ENCODE measurements around the gene ISL2.
"Not testable (repeated sequence)": the region's sequence is repeated elsewhere in the genome, so short reads cannot be mapped to it uniquely, and the experiment has no call there.

ISL2 gene

GRCh38 chr15:76336254-76337058 lies at the start of gene ISL2:
Gene ISL2 (plus strand): TSS chr15:76336773. CDS start chr15:76336884, 111 bp downstream.
- H3K27me3 ChIP-seq (ENCODE audit: low read depth, low read length), result no peaks in the 10 kb centered on the region
- peak within 1 kb of the TSS; percentile 70 for H3K27ac ChIP-seq (ENCODE audit: low read length)
- peak within 1 kb of the TSS; percentile 88 for H3K9ac ChIP-seq (ENCODE audit: low read length)
- peak within 1 kb of the TSS; percentile 61 for H2AFZ ChIP-seq (ENCODE audit: low read depth, low read length)
- TF ChIP-seq, protein P1, sequence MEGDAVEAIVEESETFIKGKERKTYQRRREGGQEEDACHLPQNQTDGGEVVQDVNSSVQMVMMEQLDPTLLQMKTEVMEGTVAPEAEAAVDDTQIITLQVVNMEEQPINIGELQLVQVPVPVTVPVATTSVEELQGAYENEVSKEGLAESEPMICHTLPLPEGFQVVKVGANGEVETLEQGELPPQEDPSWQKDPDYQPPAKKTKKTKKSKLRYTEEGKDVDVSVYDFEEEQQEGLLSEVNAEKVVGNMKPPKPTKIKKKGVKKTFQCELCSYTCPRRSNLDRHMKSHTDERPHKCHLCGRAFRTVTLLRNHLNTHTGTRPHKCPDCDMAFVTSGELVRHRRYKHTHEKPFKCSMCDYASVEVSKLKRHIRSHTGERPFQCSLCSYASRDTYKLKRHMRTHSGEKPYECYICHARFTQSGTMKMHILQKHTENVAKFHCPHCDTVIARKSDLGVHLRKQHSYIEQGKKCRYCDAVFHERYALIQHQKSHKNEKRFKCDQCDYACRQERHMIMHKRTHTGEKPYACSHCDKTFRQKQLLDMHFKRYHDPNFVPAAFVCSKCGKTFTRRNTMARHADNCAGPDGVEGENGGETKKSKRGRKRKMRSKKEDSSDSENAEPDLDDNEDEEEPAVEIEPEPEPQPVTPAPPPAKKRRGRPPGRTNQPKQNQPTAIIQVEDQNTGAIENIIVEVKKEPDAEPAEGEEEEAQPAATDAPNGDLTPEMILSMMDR (IDR thresholded peaks at IDR 0.05; ENCODE audit: low read depth, low read length), result no peak
- TF ChIP-seq EZH2phosphoT487 (IDR thresholded peaks at IDR 0.05; ENCODE audit: low read depth), result no peak
- H3K36me3 ChIP-seq (replicated peaks; ENCODE audit: low read depth, low read length), result peaks cover 33% of the 10 kb centered on the region
- H4K20me1 ChIP-seq (ENCODE audit: insufficient read depth, low read length), result peaks cover 12% of the 10 kb centered on the region; the same call in 1 of the 2 replicates
- no peaks in the 10 kb centered on the region for H3K9me3 ChIP-seq (ENCODE audit: insufficient read depth, low read length)
- H3K4me3 ChIP-seq (ENCODE audit: low read length), result peak within 1 kb of the TSS; percentile 91
- H3K79me2 ChIP-seq (ENCODE audit: low read length), result peaks cover 48% of the 10 kb centered on the region
- H3K4me2 ChIP-seq (ENCODE audit: low read length), result peak within 1 kb of the TSS; percentile 87
- H3K4me1 ChIP-seq (ENCODE audit: low read length), result peaks cover 28% of the 10 kb centered on the region

- Histone ChIP-seq H3K4me2 (ENCODE audit: low read length) (no peak overlapping the region), H3K27me3 (ENCODE audit: low read depth, low read length) (no peaks in the 10 kb centered on the region), H3K4me1 (ENCODE audit: low read length) (peaks cover 13% of the 10 kb centered on the region), H3K9ac (ENCODE audit: low read length) (no peak overlapping the region), H3K36me3 (replicated peaks; ENCODE audit: low read depth, low read length) (peaks cover 48% of the 10 kb centered on the region), H3K79me2 (ENCODE audit: low read length) (peaks cover 38% of the 10 kb centered on the region), H3K9me3 (ENCODE audit: insufficient read depth, low read length) (no peaks in the 10 kb centered on the region), H4K20me1 (ENCODE audit: insufficient read depth, low read length) (peaks cover 12% of the 10 kb centered on the region), H3K4me3 (ENCODE audit: low read length) (no peak overlapping the region), H2AFZ (ENCODE audit: low read depth, low read length) (no peak overlapping the region), H3K27ac (ENCODE audit: low read length) (no peak overlapping the region)
- no peak for TF ChIP-seq EZH2phosphoT487 (IDR thresholded peaks at IDR 0.05; ENCODE audit: low read depth)
- TF ChIP-seq, protein P1 (IDR thresholded peaks at IDR 0.05; ENCODE audit: low read depth, low read length), result no peak
Measured at GRCh38 chr15:76289582-76289981, 47.0 kb upstream of the ISL2 start.

DNA sequence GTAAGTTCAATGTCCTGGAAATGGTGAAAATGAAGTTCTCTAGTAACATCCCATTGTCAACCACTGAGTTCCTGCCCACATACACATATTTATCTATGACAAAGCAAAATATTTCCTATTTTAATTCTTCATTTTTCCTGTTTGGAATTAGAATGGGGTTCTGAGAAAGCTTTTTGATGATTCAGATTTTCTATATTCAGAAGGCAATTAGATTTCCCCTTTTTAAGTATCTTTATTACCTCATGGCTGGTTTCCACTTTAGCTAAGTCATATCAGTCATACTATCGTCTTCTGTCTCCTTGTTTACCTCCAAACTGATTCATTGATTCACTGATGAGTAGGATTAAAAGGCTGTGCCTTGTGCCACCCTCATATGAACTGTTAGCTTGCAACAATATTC lies 43.2 kb upstream of the ISL2 start:
- Histone ChIP-seq H3K27ac (ENCODE audit: low read length) (no peak overlapping the region), H3K4me1 (ENCODE audit: low read length) (peaks cover 8% of the 10 kb centered on the region), H3K4me3 (ENCODE audit: low read length) (no peak overlapping the region), H3K9me3 (ENCODE audit: insufficient read depth, low read length) (no peaks in the 10 kb centered on the region), H4K20me1 (ENCODE audit: insufficient read depth, low read length) (peaks cover 41% of the 10 kb centered on the region), H3K27me3 (ENCODE audit: low read depth, low read length) (no peaks in the 10 kb centered on the region), H3K36me3 (replicated peaks; ENCODE audit: low read depth, low read length) (peaks cover 32% of the 10 kb centered on the region), H3K4me2 (ENCODE audit: low read length) (peak overlapping the region; percentile 21; the same call in 1 of the 2 replicates), H2AFZ (ENCODE audit: low read depth, low read length) (no peak overlapping the region), H3K79me2 (ENCODE audit: low read length) (peaks cover 72% of the 10 kb centered on the region), H3K9ac (ENCODE audit: low read length) (no peak overlapping the region)
- no peak for TF ChIP-seq EZH2phosphoT487 (IDR thresholded peaks at IDR 0.05; ENCODE audit: low read depth)
- TF ChIP-seq, protein P1 (IDR thresholded peaks at IDR 0.05; ENCODE audit: low read depth, low read length), result no peak

- H3K79me2 ChIP-seq (ENCODE audit: low read length), result peaks cover 83% of the 10 kb centered on the region
- H3K4me2 ChIP-seq (ENCODE audit: low read length); H2AFZ ChIP-seq (ENCODE audit: low read depth, low read length); H3K27me3 ChIP-seq (ENCODE audit: low read depth, low read length); H3K9me3 ChIP-seq (ENCODE audit: insufficient read depth, low read length); H3K4me3 ChIP-seq (ENCODE audit: low read length); H3K9ac ChIP-seq (ENCODE audit: low read length); H3K27ac ChIP-seq (ENCODE audit: low read length): not testable (repeated sequence)
- H3K36me3 ChIP-seq (replicated peaks; ENCODE audit: low read depth, low read length), result peaks cover 28% of the 10 kb centered on the region
- H4K20me1 ChIP-seq (ENCODE audit: insufficient read depth, low read length), result peaks cover 52% of the 10 kb centered on the region
- H3K4me1 ChIP-seq (ENCODE audit: low read length), result peaks cover 18% of the 10 kb centered on the region
Measured at GRCh38 chr15:76294463-76294862, 42.1 kb upstream of the ISL2 start.

All from OCI-LY3 (cell line).